Liver (tissue), 3 donors: ENCODE measurements around the gene SNX33.
"Not testable (repeated sequence)": the region's sequence is repeated elsewhere in the genome, so short reads cannot be mapped to it uniquely, and the experiment has no call there.

Experiments used
- ATF3 ChIP-seq: IDR thresholded peaks from 2 replicates; pipeline ENCODE4 v1.6.1; 2016; ENCODE audit warnings: antibody characterized with exemption
- CTCF ChIP-seq: fragments of 150-350 bp; IDR thresholded peaks from 2 replicates; pipeline ENCODE4 v1.5.1; 2017; ENCODE audit warnings: improper control_type of control experiment, low read depth, low read length; ENCODE audit not compliant: missing input control
- donor health status: healthy.
- donor health status: healthy.

- TF ChIP-seq ATF3, CTCF: not testable (repeated sequence)
Measured at GRCh38 chr15:75709458-75709857, 61.7 kb downstream of the SNX33 start.
